ENCODE data around the gene U2AF2.

Gene U2AF2

DNA sequence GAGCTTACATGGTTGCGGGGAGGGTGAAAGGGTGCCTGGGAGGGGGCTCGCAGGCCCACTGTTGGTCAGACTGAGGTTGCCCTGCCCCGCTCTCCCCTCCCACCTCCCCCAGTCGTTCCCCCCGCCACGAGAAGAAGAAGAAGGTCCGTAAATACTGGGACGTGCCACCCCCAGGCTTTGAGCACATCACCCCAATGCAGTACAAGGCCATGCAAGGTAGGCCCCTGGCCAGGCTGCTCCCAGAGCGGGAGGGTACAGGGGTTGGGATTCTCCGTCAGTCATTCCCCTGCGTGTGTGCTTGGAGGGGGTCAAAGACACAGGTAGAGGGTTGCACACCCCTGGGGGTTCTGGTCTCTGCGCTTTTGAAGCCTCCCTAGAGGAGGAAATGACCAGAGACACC lies 5.6 kb downstream of the U2AF2 start:
- DNase-seq, result no peak

DNA sequence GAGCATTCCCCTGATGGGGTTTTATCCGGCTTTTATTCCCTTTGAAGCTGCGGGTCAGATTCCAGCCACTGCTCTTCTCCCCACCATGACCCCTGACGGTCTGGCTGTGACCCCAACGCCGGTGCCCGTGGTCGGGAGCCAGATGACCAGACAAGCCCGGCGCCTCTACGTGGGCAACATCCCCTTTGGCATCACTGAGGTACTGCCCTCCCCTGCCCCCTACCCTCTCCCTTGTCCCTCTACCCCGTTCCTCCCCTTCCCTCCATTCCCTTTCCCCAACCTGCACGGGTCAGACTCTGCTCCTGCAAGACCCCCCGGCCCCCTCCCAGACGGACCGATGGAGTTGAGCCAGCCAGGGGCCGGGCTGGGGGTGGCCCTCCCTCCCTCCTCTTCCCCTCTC lies 6.2 kb downstream of the U2AF2 start:
- DNase-seq, result no peak

DNA sequence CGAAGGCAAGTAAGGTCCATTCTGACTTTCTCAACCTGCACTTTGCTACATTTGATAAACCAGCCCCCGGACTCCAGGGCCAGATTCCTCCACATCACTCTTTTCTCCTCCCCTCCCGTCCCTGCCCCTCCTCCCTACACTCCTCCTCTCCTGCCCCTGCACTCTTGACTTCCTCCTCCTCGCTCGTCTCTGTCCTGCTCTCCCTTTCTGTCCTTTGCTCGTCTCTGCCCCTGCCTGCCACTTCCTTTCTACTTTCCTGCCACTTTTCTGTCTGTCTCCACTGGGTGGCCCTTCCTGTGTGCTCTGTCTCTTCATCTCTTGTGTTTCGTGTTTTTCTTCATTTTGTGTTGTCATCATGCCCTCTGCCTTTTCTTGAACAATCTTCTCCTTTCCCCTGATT lies 7.0 kb downstream of the U2AF2 start:
- DNase-seq, result no peak

GRCh38 chr19:55663846-55664536 lies 9.2 kb downstream of the U2AF2 start:
- DNase-seq, result no peak

- no peak for DNase-seq
Observed at GRCh38 chr19:55666343-55667005, 11.6 kb downstream of the U2AF2 start.

- no peak for DNase-seq
Observed at GRCh38 chr19:55667006-55667381, 12.2 kb downstream of the U2AF2 start.

GRCh38 chr19:55667511-55667910 lies 12.7 kb downstream of the U2AF2 start:
- no peak for DNase-seq

DNA sequence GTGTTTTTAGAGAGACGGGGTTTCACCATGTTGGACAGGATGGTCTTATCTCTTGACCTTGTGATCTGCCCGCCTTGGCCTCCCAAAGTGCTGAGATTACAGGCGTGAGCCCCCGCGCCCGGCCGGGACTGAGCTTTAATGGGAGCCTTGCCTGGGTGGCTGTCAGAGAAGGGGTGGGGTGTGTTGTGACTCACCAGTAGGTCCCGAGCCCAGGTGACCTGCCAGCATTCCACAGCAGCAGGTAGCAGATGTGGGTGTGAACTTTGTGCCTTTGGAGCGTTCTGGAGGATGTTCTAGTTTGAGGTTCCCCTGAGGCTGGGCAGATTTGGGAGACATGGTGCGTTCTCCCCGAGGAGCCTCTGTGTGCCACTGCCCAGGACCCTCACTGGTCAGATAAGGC lies 13.1 kb downstream of the U2AF2 start:
- DNase-seq, result no peak

- DNase-seq, result no peak
Observed at GRCh38 chr19:55668603-55669348, 13.9 kb downstream of the U2AF2 start.

GRCh38 chr19:55669418-55670279 lies 14.8 kb downstream of the U2AF2 start:
- DNase-seq, result no peak

DNA sequence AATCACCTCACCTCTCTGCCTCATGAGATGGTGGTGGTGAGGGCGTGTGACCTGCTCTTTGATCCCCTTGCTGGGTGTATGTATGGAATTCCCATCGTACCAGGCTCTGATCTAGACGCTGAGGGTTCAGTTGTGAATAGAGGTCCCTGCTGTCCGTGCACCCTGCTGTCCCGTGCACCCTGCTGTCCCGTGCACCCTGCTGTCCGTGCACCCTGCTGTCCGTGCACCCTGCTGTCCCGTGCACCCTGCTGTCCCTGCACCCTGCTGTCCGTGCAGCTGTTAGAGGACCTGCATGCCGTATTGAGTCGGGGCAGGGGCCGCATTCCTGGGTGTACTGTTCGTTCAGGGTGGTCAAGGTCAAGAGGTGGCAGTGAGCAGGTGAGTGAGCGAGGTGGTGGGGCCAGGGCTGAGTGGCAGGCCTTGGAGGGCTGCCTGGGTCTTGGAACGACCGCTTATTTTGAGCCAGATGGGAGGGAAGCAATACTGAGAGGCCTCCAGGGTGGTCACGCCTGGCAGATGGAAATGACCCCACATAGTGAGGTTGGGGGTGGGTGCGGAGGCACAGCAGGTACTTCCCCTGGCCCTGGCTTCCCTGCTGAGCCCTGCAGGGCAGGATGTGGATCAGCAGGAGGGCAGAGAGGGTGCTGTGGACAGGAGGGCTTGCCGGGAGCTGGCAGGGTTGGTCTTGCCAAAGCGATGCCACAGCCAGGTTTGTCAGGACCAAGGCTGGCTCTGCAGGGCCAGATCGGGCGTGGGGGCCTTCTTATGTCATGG lies 15.6 kb downstream of the U2AF2 start:
- DNase-seq, result peak; percentile 39

GRCh38 chr19:55671054-55671378 lies 16.2 kb downstream of the U2AF2 start:
- DNase-seq, result no peak

DNA sequence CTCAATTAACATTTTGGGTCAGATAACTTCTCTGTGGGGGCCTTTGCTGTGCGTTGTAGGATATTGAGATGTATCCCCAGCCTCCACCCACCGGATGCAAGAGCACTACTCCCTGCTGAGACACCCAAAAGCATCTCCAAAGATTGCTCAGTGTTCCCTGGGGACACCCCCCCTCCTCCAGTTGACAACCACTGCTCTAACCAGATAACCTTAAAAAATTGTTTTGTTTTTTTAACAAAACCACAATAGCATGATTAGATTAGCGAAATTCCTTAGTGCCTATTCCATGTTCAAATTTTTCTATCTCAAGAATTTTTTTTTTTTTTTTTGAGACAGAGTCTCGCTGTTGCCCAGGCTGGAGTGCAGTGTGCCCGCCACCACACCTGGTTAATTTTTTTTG lies 17.6 kb downstream of the U2AF2 start:
- no peak for DNase-seq

DNA sequence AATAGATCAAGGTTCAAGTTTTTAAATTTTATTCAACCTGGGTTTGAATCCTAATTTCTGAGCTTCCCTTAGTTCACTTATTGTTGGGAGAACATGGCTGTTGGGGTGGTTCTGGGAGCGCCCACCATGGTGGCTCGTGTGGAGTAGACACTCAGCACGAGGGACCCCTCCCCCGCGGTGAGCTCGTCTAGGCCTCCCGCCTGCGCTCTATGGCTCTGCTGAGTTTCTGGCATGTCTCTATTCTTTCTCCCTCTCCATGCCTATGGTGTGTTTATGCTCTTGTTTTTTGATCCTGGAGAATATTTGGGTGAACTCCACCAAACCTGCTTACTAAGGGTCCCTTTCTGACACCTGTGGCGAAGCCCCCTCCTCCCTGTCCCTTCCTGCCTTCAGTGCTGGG lies 18.6 kb downstream of the U2AF2 start:
- DNase-seq, result no peak

DNA sequence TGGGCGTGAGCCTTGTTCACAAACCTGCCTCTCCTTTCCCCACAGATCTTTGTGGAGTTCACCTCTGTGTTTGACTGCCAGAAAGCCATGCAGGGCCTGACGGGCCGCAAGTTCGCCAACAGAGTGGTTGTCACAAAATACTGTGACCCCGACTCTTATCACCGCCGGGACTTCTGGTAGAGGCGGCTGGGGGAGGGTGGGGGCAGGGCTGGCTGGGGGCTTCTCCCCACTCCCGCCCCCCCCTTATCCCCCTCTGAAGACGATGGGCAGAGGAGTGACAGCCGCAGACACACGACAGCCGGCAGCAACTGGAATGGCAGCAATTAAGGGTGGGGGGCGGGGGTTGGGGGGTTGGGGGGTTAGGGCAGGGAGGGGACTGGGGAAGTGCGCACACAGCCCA lies 19.1 kb downstream of the U2AF2 start:
- no peak for DNase-seq

GRCh38 chr19:55674459-55674840 lies 19.6 kb downstream of the U2AF2 start:
- DNase-seq, result no peak

DNA sequence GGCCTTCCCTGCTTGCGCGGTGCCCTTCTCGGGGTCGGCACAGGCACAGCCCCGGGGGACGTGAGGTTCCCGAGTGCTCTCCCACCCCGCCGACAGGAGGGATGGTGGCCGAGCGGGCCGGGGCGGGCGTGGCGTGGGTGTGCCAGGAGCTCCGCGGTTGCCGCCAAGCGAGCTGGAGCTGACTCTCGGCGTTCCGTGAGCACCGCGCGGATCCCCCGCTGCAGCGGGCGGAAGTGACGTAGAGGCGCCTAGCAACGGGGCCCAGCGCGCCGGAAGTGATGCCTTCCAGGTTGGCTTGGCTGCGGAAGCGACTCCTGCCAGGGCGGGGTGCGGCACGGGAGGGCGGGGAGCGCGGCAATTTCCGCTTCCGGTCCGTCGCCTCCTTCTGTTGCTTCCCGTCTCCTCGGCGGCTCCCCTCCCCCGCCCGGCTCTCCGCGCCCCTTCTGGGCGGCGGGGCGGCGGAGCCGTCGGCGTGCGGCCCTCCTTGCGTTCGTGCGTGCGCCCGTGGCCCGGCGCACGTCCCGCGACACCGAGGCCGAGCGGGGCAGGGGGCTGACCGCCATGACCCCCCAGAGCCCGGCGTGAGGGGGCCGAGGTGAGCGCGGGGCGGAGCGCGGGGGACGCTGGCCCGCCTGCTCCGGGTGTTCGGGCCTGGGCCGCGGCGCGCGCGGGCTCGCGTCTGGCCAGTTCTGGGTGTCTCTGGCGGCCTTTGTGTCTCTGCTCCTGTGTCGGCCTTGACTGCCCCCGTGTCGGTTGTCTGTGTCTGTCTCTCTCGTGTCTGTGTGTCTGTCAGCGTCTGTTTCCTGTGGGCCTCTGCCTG lies 20.2 kb downstream of the U2AF2 start, which contains the start of gene EPN1:
Gene EPN1 (plus strand): TSS at position 386 of the 820 bp plus-strand sequence. CDS start 3,402 bp downstream, outside the sequence.
- DNase-seq, result peak; percentile 97

GRCh38 chr19:55675661-55676354 lies 21.0 kb downstream of the U2AF2 start:
- no peak for DNase-seq

GRCh38 chr19:55676383-55676782 lies 21.5 kb downstream of the U2AF2 start:
- DNase-seq, result no peak

- DNase-seq, result no peak
Observed at GRCh38 chr19:55676889-55677505, 22.2 kb downstream of the U2AF2 start.

All from NCI-H774 (cell line).